Mononuclear cell (primary cell): ENCODE measurements around the gene SERTAD1. TPM values are rescaled to one million over a fixed set of nuclear protein-coding genes. Genes with fewer than 3 reads are reported as not detected.
"Not testable (repeated sequence)": the region's sequence is repeated elsewhere in the genome, so short reads cannot be mapped to it uniquely, and the experiment has no call there.

Experiments used
- H3K27me3 ChIP-seq: 2 replicates; pipeline ENCODE4 v1.6.0; 2011; ENCODE audit warnings: low read length, control low read depth; ENCODE audit not compliant: insufficient read depth
- H3K4me1 ChIP-seq: 2 replicates; pipeline ENCODE4 v1.5.1; 2011; ENCODE audit warnings: mild to moderate bottlenecking, low read length, control low read depth; ENCODE audit not compliant: insufficient read depth
- H3K4me3 ChIP-seq: 2 replicates; pipeline ENCODE4 v1.5.1; 2011; ENCODE audit warnings: mild to moderate bottlenecking, low read length, moderate library complexity
- H3K9me3 ChIP-seq: 2 replicates; pipeline ENCODE4 v1.5.1; 2011; ENCODE audit warnings: low read depth, mild to moderate bottlenecking, control low read depth, low read length
- total RNA-seq: library from RNA; depleted of rRNA; stranded (reverse); fragments of >200 nt; gene quantifications from one replicate; pipeline ENCODE4 v1.2.3, GENCODE V29; 2012

The SERTAD1 gene
- total RNA-seq, 1 donor: 16.1 TPM

- H3K4me1 ChIP-seq: peaks cover 28% of the 10 kb centered on the region
- no peaks in the 10 kb centered on the region for H3K27me3 ChIP-seq
- no peaks in the 10 kb centered on the region for H3K9me3 ChIP-seq
- no peak overlapping the region for H3K4me3 ChIP-seq
Measured at GRCh38 chr19:40458597-40458974, 32.8 kb upstream of the SERTAD1 start.

- no peaks in the 10 kb centered on the region for H3K27me3 ChIP-seq
Measured at GRCh38 chr19:40457953-40458596, 32.3 kb upstream of the SERTAD1 start.

GRCh38 chr19:40457048-40457447 is 31.3 kb upstream of the SERTAD1 start:
- Histone ChIP-seq H3K9me3 (no peaks in the 10 kb centered on the region), H3K4me1 (peaks cover 15% of the 10 kb centered on the region), H3K4me3 (no peak overlapping the region), H3K27me3 (no peaks in the 10 kb centered on the region)

More at GRCh38 chr19:40457953-40458596, 32.3 kb upstream of the SERTAD1 start:
- H3K9me3 ChIP-seq: no peaks in the 10 kb centered on the region
- H3K4me1 ChIP-seq: peaks cover 25% of the 10 kb centered on the region
- no peak overlapping the region for H3K4me3 ChIP-seq

GRCh38 chr19:40453943-40454342 is 28.2 kb upstream of the SERTAD1 start:
- H3K4me3 ChIP-seq, H3K4me1 ChIP-seq, H3K27me3 ChIP-seq, H3K9me3 ChIP-seq: not testable (repeated sequence)

GRCh38 chr19:40453151-40453735 is 27.5 kb upstream of the SERTAD1 start:
- H3K27me3 ChIP-seq: no peaks in the 10 kb centered on the region
- H3K4me3 ChIP-seq: no peak overlapping the region
- H3K4me1 ChIP-seq: no peaks in the 10 kb centered on the region
- H3K9me3 ChIP-seq: no peaks in the 10 kb centered on the region

GRCh38 chr19:40452016-40452415 is 26.2 kb upstream of the SERTAD1 start:
- no peaks in the 10 kb centered on the region for H3K27me3 ChIP-seq
- no peaks in the 10 kb centered on the region for H3K4me1 ChIP-seq
- H3K4me3 ChIP-seq: no peak overlapping the region
- no peaks in the 10 kb centered on the region for H3K9me3 ChIP-seq

GRCh38 chr19:40450664-40451063 is 24.9 kb upstream of the SERTAD1 start:
- Histone ChIP-seq H3K4me1 (no peaks in the 10 kb centered on the region), H3K4me3 (no peak overlapping the region)

GRCh38 chr19:40449506-40449905 is 23.7 kb upstream of the SERTAD1 start:
- H3K27me3 ChIP-seq: no peaks in the 10 kb centered on the region
- H3K4me1 ChIP-seq: peaks cover 5% of the 10 kb centered on the region
- no peaks in the 10 kb centered on the region for H3K9me3 ChIP-seq
- H3K4me3 ChIP-seq: no peak overlapping the region

More at GRCh38 chr19:40450664-40451063, 24.9 kb upstream of the SERTAD1 start:
- no peaks in the 10 kb centered on the region for H3K9me3 ChIP-seq
- no peaks in the 10 kb centered on the region for H3K27me3 ChIP-seq

- no peaks in the 10 kb centered on the region for H3K9me3 ChIP-seq
- H3K4me1 ChIP-seq: peaks cover 21% of the 10 kb centered on the region
- H3K27me3 ChIP-seq: no peaks in the 10 kb centered on the region
- H3K4me3 ChIP-seq: no peak overlapping the region
Measured at GRCh38 chr19:40446263-40446784, 20.5 kb upstream of the SERTAD1 start.

- no peaks in the 10 kb centered on the region for H3K9me3 ChIP-seq
- peaks cover 22% of the 10 kb centered on the region for H3K4me1 ChIP-seq
- no peak overlapping the region for H3K4me3 ChIP-seq
- H3K27me3 ChIP-seq: no peaks in the 10 kb centered on the region
Measured at GRCh38 chr19:40445780-40446262, 20.0 kb upstream of the SERTAD1 start.

GRCh38 chr19:40444825-40445312 is 19.1 kb upstream of the SERTAD1 start:
- H3K4me1 ChIP-seq: peaks cover 22% of the 10 kb centered on the region
- H3K4me3 ChIP-seq: peak overlapping the region; percentile 99
- no peaks in the 10 kb centered on the region for H3K27me3 ChIP-seq
- H3K9me3 ChIP-seq: no peaks in the 10 kb centered on the region

- Histone ChIP-seq H3K27me3 (no peaks in the 10 kb centered on the region), H3K4me1 (peaks cover 22% of the 10 kb centered on the region), H3K9me3 (no peaks in the 10 kb centered on the region), H3K4me3 (peak within 1 kb of the TSS; percentile 99)
Measured at GRCh38 chr19:40444000-40444824, 18.4 kb upstream of the SERTAD1 start, which contains the start of gene SERTAD3. SERTAD3 (minus strand) TSS chr19:40444335; CDS start chr19:40442080, 2,255 bp downstream.

GRCh38 chr19:40443131-40443999 is 17.6 kb upstream of the SERTAD1 start:
- Histone ChIP-seq H3K4me3 (peak overlapping the region; percentile 99), H3K4me1 (peaks cover 22% of the 10 kb centered on the region), H3K27me3 (no peaks in the 10 kb centered on the region), H3K9me3 (no peaks in the 10 kb centered on the region)
